AG04449 (cell line): ENCODE results near the gene ADGRB3.
"Not testable (repeated sequence)": the region's sequence is repeated elsewhere in the genome, so short reads cannot be mapped to it uniquely, and the experiment has no call there.

Source experiments
- CTCF ChIA-PET: fragments of 350-600 bp; formaldehyde crosslinking; extraction: SDS; loops from one replicate; lab custom pipeline; 2021; ENCODE audit warnings: antibody characterized with exemption; lab: Yijun Ruan, JAX
- POLR2A ChIA-PET: fragments of 400-600, 350-600 bp; formaldehyde crosslinking; extraction: SDS; loops from one replicate; lab custom pipeline; 2020; ENCODE audit warnings: antibody characterized with exemption, inconsistent platforms; lab: Yijun Ruan, JAX
- DNase-seq: peaks from one replicate; pipeline ENCODE4 v3.0.0-alpha.2; 2010; ENCODE audit warnings: low read depth, low spot score
- H3K4me3 ChIP-seq: 2 replicates; pipeline ENCODE4 v1.5.1; 2011; ENCODE audit warnings: low read depth, mild to moderate bottlenecking, control low read depth, low read length
- CTCF ChIP-seq: IDR thresholded peaks from one replicate; pipeline ENCODE4 v1.5.1; 2011; ENCODE audit warnings: mild to moderate bottlenecking, moderate library complexity, low read length, control low read depth, inconsistent platforms; ENCODE audit not compliant: insufficient read depth; ENCODE audit errors: missing control alignments

ADGRB3 gene

GRCh38 chr6:69427882-69428281 is 792.8 kb downstream of the ADGRB3 start:
- no peak for DNase-seq
- no peak overlapping the region for H3K4me3 ChIP-seq
- POLR2A ChIA-PET: no interaction called here
- TF ChIP-seq CTCF: no peak
- CTCF ChIA-PET: no interaction called here

- DNase-seq, CTCF ChIA-PET, POLR2A ChIA-PET, H3K4me3 ChIP-seq: not testable (repeated sequence)
Measured at GRCh38 chr6:69432168-69432567, 797.1 kb downstream of the ADGRB3 start.

- DNase-seq, POLR2A ChIA-PET, CTCF ChIA-PET, H3K4me3 ChIP-seq: not testable (repeated sequence)
Measured at GRCh38 chr6:69433116-69433515, 798.0 kb downstream of the ADGRB3 start.

- ChIA-PET CTCF (no interaction called here), POLR2A (no interaction called here)
- no peak overlapping the region for H3K4me3 ChIP-seq
- no peak for DNase-seq
- TF ChIP-seq CTCF: no peak
Measured at GRCh38 chr6:69438113-69438512, 803.0 kb downstream of the ADGRB3 start.
